Activated T-helper 9 cell treated with anti-CD3 and anti-CD28 coated beads, Interleukin-2, amount 50 U/mL, for 16 hours (primary cell): ENCODE results near the gene FASTKD2.
A peak's percentile ranks its signal among the peaks of the same experiment; 100 is the strongest.

Experiments used
- DNase-seq: peaks from one replicate; pipeline ENCODE4 v3.0.0-alpha.2; 2020; ENCODE audit warnings: low read depth

FASTKD2 gene

DNA sequence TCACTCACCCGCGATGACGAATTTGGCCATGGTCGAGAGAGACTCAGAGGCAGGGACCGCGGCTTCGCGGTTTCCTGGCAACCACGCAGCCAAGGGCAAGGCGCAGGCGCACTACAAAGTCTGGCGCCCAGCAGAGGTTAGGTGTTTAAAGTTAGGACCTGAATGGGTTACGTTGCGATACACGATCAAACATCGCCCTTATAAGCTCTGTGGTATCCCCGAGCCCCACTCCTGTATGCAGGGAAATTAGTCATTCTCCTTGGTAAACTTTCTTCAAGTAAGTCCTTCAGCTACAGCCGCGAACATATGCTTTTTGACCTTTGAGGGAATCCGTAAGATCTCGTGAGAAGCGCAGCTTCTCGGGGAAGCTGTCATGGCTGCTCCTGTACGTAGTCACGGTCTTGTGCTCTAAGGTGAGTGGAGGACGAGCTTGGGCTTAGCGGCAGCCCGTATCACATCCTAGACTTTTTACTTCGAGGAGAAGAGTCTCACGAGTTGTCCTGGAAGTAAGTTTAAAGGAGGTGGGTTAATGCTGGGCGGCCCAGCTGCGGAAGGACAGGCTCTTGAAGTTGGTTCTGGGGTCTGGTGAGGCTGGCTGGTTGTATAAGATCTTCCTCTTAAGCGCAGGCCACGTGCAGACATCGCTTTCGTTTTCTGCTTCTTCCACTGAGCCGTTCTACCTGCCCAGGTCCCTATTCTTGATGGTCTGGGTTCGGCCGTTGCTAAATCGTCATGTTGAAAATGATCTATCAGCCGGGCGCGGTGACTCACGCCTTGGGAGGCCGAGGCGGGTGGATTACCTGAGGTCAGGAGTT lies at the start of gene FASTKD2, which contains the start of gene MDH1B:
Gene FASTKD2 (plus strand): TSS at position 365 of the 815 bp plus-strand sequence. CDS start 1,088 bp downstream, outside the sequence.
Gene MDH1B (minus strand): TSS at position 87 of the 815 bp plus-strand sequence. CDS start 57 bp downstream, at position 30.
- peak; percentile 79 for DNase-seq

DNA sequence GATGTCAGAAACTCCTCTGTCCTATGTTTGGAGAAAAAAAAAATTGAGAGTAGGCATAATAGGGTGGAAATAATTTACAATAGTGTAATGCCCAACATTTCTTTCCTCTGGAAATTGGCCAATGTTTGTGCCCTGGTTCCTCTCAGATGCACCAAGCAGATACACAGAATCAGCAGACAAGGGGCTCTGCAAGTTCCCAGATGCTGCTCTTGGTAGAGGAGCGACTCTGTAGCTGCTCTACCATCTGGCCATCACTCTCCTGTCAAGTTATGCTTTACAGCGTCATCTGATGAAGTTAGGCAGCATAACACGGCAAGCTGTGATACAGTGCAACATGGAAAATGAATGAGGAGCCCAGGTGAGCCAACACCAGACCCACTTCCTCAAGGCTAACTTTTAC lies 48.8 kb upstream of the FASTKD2 start:
- DNase-seq: no peak

DNA sequence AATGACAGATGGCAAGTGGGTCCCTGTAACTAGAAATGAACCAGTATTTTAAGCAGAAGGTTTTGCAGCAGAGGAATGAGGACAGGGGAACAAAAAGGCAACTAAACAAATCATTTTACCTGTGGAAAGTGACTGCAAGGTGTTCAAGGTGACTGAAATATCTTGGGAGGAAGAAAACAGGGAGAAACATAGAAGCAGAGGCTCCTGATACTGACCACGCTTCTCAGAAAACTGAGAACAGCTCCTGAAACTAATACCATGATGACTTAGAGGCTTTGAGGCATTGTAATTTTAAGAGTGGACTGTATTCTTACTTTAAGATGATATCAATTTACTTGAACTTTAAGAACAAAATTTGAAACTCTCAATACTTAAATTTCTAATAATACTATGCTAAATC lies 47.1 kb upstream of the FASTKD2 start, which contains the start of gene DYTN:
Gene DYTN (minus strand): TSS at position 101 of the 400 bp plus-strand sequence. CDS start 117 bp downstream, outside the sequence.
- DNase-seq: no peak

DNA sequence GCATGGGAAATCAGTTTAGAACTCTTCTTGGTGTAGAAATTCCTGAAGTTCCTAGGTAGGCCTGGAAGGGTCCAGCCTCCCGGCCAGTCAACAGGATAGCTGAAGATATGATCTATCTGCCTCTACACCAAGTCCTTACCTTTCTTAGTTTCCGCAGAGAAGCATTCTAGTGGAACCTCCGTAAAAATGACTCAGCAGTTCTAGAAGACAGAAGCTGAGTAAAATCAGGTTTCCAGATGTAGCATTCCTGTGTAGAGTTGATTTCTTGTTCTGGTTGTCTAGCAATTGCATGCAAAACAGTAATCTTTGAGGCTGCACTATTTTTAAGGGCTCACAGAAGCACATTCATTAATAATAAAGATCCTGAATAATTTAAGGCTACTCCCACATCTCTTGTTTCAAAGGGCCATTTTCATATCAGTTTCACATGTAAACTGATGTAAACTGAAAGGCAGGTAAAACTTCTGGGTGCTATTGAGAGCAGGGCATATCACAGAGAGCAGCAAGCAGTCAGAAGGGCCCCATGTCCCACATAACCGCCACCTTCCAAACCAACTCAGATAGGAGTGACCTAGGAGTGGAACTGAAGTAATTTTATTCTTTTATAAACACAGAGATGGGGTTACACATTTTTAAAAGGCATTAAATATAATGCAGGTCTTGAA lies 44.0 kb upstream of the FASTKD2 start:
- DNase-seq: no peak

DNA sequence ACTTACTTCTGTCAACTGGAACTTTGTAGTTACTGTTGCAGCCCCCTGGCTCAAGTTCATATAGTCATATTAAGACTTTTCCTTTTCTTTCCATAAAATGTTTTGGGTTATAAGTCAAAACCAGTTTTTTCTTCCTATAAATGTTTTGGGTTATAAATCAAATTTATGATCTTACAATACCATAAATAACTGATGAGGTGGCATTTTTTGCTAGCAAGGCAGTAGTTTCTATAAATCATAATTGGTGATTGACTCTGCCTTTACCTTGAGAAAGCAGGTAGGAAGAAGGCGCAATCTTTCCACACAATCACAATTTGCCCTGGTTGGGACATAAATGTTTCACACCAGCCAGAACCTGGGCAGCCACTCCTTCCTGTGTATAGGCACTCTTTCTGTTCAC lies 42.1 kb upstream of the FASTKD2 start:
- DNase-seq: no peak

DNA sequence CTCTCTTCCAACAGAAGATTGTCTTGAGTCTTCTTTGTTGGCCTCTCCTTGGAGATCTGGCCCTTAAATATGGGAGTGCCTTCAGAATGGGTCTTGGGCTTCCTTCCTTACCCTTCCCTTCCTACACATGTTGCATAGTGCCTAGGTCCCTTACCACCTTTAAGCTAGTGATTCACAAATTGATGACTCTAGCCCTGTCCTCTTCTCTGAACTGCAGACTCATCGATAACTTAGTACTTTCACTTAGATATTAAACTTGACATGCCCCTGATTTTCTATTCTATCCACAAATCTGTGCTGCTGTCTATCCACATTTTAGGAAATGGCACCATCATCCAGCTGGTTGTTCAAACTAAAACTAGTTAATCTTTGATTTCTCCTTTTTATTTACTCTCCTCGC lies 38.1 kb upstream of the FASTKD2 start:
- no peak for DNase-seq

DNA sequence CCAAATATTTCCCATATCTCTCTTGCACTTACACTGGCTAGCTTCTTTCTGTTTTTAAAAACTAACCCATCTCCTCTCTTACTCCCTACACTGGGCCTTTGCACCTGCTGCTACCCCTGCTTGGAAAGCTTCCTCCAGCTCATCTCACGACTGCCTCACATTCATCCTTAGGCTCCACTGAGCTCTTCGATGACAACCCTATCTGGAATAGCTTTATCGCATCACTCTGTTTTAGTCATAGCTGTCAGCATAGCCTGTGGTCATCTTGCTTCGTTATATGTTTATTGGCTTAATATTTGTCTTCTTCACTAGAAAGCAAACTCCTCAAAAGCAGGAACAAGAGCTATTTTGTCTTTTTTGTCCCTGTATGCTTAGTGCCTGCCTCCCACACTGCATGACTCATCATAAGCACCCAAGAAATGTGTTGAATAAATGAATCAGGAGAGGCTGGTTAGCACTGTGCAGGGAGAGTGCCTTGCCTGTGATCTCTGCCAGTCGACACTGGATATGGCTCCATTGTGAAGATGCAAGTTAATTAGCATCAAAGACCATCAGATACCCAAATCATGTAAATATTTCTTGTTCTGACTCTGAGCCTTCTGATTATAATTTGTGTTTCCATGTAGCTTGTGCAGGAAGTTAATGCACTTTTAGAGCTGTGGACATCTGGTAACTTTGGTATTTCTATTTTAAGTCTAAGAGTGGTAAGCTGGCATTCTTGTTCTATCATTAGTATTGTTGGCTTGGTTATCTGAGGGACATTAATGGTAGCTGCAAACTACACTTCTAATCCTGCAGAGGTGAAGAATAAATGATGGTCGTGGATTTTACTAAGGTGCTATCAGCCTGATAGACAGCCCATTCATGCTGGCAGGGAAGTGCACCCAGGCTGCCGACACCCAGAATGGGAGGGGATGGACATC lies 36.9 kb upstream of the FASTKD2 start:
- no peak for DNase-seq

DNA sequence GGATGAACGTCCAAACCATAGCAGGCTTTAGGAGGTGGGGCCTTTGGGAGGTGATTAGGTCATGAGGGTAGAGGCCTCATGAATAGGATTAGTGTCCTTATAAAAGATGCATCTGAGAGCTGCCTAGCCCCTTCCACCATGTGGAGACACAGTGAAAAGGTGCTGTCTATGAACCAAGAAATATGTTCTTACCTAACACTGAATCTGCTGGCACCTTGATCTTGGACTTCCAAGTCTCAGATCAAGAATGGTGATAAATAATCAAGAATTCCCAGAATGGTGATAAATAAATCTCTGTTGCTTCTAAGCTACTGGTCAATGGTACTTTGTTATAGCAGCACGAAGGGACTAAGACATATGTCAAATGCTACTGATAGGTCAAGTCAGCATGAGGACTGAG lies 32.1 kb upstream of the FASTKD2 start:
- DNase-seq: no peak

DNA sequence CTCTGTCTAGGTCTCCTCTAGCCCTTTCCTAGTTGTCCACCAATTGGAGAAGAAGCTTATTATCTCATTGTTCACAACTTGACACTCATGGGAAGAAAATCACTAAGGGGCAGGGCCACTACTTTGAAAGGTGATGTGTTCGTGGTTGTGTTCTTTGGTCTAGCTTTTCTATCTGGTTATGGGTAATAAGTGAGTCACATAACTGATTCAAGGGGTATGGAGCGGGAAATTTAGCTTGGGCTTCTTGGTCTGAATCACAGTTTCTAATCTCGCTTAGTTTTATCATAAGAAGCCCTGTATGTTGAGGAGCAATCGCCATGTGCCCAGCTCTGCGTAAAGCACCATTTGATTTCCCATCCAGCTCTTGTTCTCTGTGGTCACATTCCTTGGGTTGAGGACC lies 28.5 kb upstream of the FASTKD2 start:
- DNase-seq: no peak

DNA sequence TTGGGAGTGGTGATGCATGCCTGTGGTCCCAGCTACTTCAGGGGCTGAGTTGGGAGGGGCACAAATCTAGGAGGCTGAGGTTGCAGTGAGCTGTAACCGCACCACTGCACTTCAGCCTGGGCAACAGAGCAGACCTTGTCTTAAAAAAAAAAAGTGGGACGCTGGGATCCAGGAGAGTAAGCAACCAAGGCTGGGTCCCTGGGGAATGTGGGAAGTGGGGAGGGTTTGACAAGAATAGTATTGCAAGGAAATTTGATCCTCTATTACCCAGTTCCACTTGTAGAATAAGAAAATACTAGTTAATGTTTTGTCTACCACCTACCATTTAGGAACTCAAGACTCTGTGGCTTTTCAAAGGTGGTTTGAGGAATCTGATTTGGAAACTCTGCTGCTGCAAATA lies 26.1 kb upstream of the FASTKD2 start:
- no peak for DNase-seq

DNA sequence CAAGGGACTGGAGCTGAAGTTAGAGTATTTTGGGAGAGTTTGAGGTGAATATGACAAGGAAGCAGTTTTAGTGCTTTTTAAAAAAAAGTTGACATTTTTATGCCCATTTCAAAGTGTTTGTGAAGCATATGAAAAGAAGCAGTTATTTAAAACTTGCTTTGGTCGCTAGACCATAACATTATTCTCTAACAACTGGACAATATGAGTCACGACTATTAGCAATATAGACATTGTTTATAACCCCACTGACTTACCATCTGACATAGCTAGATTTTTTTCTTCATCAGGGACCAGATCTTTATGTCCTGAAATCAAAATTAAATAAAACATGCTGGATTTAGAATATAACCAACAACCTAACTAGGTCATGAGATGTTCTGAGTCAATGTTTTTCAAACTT lies 24.6 kb upstream of the FASTKD2 start:
- DNase-seq: no peak

DNA sequence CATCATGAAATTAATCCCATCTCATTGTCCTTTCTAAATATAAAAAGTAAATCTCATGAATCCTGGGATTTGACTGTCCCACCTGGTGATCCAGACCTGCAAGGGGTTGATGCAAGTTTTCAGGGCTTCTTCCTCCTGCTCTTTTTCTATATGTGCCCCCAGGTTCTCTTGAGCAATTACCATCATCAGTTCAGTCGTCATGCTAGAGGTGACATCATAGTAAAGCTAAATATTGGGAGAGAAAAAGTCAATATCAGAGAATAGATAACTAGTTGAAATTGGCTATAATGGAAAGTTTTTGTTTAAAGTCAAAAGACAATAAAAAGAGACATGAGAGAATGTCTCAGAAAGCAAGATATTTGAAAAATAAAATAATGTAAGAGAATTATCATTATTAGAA lies 8.6 kb upstream of the FASTKD2 start:
- no peak for DNase-seq

DNA sequence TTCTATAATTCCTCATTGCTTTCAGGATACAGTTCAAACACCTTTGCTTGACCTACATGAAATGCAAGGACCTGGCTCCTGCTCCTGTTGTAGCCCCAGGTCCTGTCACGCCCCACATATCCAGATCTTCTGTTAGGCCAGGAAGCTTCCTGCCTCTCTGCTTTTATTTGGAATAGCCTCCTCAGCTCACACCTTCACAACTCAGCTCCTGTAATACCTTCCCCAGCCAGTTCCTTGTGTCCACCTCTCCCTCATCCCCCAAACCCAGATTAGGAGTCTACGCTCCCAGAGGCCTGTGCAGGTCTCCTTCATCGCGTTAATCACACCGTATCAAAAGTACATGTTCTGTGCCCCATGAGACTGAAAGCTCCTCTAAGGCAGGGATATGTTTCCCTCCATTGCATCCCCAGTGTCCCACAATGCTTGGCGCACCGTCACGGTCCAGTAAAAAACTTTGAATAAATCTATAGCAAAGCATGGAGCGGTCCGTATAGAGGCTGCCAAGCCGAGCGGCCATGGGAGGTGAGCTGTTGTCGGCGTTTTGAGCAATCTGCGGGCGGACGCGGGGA lies 649 bp upstream of the FASTKD2 start:
- no peak for DNase-seq

DNA sequence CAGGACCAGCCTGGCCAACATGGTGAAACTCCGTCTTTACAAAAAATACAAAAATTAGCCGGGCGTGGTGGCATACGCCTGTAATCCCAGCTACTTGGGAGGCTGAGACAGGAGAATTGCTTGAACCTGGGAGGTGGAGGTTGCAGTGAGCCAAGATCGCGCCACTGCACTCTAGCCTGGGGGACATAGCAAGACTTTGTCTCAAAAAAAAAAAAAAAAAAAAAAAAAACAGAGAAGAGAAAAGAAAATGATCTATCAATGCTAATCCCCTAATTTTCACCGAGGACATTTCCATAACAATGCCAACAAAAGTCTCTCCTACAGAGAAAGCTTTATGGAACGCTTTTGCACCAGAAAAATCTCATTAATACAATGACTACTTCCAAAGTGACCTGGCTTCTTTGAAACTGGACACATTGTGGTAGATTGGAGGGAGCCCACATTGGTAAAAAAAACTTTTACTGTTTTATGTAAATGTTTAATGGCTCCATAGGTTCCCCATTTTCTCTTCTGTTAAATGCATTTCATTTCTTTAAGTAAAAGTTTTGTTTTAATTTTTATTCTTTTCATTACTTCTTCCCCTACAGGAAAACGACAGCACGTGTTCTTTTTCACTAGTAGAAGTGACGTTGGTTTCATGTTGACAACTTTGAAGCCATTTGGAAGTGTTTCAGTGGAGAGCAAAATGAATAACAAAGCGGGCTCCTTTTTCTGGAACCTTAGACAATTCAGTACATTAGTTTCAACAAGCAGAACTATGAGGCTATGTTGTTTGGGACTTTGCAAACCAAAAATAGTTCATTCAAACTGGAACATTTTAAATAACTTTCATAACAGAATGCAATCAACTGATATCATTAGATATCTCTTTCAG lies 888 bp downstream of the FASTKD2 start:
- DNase-seq: no peak

DNA sequence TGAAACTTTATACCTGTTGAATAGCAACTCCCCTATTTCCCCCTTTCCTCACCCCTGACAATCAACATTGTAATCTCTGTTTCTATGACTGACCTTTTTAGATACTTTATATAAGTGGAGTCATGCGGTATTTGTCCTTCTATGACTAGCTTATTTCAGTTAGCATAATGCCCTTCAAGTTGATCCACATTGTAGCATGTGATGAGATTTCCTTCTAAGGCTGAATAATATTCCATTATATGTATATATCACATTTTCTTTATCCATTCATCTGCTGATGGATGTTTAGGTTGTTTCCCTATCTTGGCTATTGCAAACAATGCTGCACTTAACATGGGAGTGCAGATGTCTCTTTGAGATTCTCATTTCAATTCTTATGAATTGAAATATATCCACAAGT lies 9.5 kb downstream of the FASTKD2 start:
- DNase-seq: no peak

DNA sequence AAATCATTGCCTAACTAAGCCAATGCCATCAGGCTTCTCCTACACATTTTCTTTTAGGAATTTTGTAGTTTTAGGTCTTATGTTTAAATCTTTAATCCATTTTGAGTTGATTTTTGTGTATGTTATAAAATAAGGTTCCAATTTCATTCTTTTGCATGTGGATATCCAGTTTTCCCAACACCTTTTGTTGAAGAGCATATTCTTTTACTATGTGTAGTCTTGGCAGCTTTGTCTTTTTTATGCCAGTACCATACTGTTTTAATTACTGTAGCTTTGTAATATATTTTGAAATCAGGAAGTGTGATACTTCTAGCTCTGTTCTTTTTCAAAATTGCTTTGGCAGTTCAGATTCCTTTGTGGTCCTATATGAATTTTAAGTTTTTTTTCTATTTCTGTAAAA lies 11.0 kb downstream of the FASTKD2 start:
- DNase-seq: no peak

DNA sequence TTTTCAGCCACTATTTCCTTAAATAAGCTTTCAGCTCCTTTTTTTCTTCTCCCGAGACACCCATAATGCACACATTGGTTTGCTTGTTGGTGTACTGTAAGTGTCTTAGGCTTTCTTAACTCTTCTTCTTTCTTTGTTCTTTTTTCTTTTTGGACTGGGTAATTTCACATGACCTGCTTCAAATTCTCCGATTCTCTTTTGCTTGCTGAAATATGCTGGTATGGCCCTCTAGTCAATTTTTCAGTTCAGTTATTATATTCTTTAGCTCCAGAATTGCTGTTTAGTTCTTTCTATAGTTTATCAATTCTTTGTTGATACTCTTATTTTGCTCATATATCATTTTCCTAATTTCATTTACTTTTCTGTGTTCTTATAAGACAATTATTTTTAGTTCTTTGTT lies 15.3 kb downstream of the FASTKD2 start:
- DNase-seq: no peak

DNA sequence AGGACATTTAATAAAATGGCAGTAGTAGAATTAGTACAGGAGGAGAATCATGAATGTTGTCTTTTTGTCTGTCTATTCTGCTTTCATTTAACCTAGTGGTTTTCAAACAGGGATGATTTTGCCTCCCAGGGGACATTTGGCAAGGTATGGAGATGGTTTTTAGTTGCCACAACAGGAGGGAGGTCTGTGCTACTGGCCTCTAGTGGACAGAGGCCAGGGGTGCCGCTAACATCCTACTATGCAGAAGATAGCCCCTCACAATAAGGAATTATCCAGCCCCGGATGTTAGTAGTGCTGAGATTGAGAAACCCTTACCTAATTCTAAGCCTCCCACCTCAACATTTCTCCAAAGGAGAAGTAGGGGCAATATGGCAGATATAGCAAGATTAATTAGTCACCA lies 18.3 kb downstream of the FASTKD2 start:
- no peak for DNase-seq

DNA sequence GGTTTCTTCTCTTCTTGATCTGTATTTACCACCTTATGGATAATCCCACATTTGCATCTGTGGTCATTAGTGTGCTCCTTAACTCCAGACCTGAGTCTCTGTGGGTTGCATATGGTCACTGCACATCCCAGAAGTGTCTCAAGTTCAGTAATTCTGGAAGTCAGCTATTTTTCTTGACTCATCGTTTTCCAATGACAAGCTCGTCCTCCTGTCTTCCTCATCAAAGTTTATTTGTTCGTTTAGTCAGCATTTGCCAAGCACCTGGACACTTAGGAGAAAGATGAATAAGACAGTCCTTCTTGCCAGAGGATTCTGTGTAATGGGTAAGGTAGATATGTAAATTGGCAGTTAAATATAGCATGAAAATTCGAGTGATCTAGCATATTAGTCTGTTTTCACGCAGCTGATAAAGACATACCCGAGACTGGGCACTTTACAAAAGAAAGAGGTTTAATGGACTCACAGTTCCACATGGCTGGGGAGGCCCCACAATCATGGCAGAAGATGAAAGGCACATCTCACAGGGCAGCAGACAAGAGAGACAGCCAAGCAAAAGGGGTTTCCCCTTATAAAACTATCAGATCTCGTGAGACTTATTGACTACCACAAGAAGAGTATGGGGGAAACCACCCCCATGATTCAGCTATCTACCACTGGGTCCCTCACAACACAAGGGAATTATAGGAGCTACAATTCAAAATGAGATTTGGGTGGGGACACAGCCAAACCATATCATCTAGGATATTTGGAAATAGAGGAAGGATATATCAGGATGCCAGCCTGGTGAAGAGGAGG lies 19.4 kb downstream of the FASTKD2 start:
- DNase-seq: no peak

DNA sequence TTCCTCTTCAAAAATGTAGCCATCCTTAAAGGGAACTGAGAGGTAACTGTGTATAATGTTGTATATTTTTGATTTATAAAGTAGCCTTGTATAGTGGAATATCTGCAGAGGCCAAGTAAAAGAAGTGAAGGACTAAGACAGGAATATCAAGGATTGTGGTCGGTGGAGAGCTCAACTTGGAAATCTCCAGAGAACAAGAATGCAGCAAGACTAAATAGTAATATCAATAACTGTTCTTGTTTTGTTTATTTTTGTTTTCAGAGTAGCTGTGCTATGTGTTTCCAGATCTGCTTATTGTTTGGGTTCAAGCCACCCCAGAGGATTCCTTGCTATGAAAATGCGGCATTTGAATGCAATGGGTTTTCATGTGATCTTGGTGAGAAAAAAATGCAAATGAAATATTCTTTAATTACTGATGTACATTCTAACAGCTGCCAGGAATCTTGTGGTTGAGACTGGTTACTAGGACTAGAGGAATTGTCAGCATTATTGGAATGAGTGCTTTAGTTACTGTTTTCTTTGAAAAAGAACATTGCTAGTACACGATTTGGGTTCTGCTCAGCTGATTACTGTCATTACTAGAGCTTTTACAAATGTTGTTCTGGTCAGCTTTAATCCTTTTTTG lies 25.0 kb downstream of the FASTKD2 start:
- no peak for DNase-seq
